ENCODE results near the gene C19orf85. TPM values are rescaled to one million over a fixed set of nuclear protein-coding genes. Genes with fewer than 3 reads are reported as not detected.
A peak's percentile ranks its signal among the peaks of the same experiment; 100 is the strongest.
"Not testable (repeated sequence)": the region's sequence is repeated elsewhere in the genome, so short reads cannot be mapped to it uniquely, and the experiment has no call there.

C19orf85 gene
- total RNA-seq, 1 experiment from 2014 or later: not detected

- no peak for DNase-seq (ENCODE audit: low read depth)
These were observed 22.7 kb downstream of the C19orf85 start for GRCh38 chr19:55441692-55442321.

- no peak for DNase-seq (ENCODE audit: low read depth)
These were observed 23.2 kb downstream of the C19orf85 start for GRCh38 chr19:55441319-55441691.

GRCh38 chr19:55440411-55441105, 24.0 kb downstream of the C19orf85 start:
- no peak for DNase-seq (ENCODE audit: low read depth)

- no peak for DNase-seq (ENCODE audit: low read depth)
These were observed 25.5 kb downstream of the C19orf85 start for GRCh38 chr19:55439052-55439451.

- peak; percentile 74 for DNase-seq (ENCODE audit: low read depth)
These were observed 27.1 kb downstream of the C19orf85 start for GRCh38 chr19:55437410-55437809.

- DNase-seq (ENCODE audit: low read depth): no peak
These were observed 27.7 kb downstream of the C19orf85 start for GRCh38 chr19:55436847-55437246.

GRCh38 chr19:55435020-55435419, 29.5 kb downstream of the C19orf85 start:
- no peak for DNase-seq (ENCODE audit: low read depth)

- DNase-seq (ENCODE audit: low read depth): no peak
These were observed 30.1 kb downstream of the C19orf85 start for GRCh38 chr19:55434356-55434919.

GRCh38 chr19:55433292-55433691, 31.3 kb downstream of the C19orf85 start:
- DNase-seq (ENCODE audit: low read depth): no peak

- no peak for DNase-seq (ENCODE audit: low read depth)
These were observed 32.2 kb downstream of the C19orf85 start for GRCh38 chr19:55432241-55432959.

GRCh38 chr19:55431183-55431582, 33.4 kb downstream of the C19orf85 start:
- no peak for DNase-seq (ENCODE audit: low read depth)

- DNase-seq (ENCODE audit: low read depth): no peak
These were observed 38.5 kb downstream of the C19orf85 start for GRCh38 chr19:55426042-55426441.

GRCh38 chr19:55424518-55424917, 40.0 kb downstream of the C19orf85 start:
- DNase-seq (ENCODE audit: low read depth): no peak

GRCh38 chr19:55423225-55424005, 41.1 kb downstream of the C19orf85 start:
- no peak for DNase-seq (ENCODE audit: low read depth)

GRCh38 chr19:55421281-55421680, 43.3 kb downstream of the C19orf85 start:
- not testable (repeated sequence) for DNase-seq (ENCODE audit: low read depth)

- no peak for DNase-seq (ENCODE audit: low read depth)
These were observed 44.8 kb downstream of the C19orf85 start for GRCh38 chr19:55419624-55420236.

- no peak for DNase-seq (ENCODE audit: low read depth)
These were observed 45.4 kb downstream of the C19orf85 start for GRCh38 chr19:55419103-55419502.

GRCh38 chr19:55418185-55418584, 46.4 kb downstream of the C19orf85 start:
- DNase-seq (ENCODE audit: low read depth): peak; percentile 79
